HUES64 (cell line): Measurements from ENCODE around the gene CLSTN2.

Source experiments
- H3K27ac ChIP-seq: 2 replicates; pipeline ENCODE4 v1.7.0; 2013; ENCODE audit warnings: low read depth, low read length, inconsistent platforms
- H3K27me3 ChIP-seq: 2 replicates; pipeline ENCODE4 v1.6.1; 2013; ENCODE audit warnings: mild to moderate bottlenecking, low read length; ENCODE audit not compliant: insufficient read depth
- H3K36me3 ChIP-seq: 2 replicates; pipeline ENCODE4 v1.6.1; 2013; ENCODE audit warnings: mild to moderate bottlenecking, low read length; ENCODE audit not compliant: insufficient read depth
- H3K4me1 ChIP-seq: 2 replicates; pipeline ENCODE4 v1.6.1; 2013; ENCODE audit warnings: mild to moderate bottlenecking, low read length, moderate library complexity; ENCODE audit not compliant: insufficient read depth
- H3K4me3 ChIP-seq: 2 replicates; pipeline ENCODE4 v1.5.1; 2013; ENCODE audit warnings: mild to moderate bottlenecking, low read length, moderate library complexity
- H3K9ac ChIP-seq: 2 replicates; pipeline ENCODE4 v1.6.1; 2013; ENCODE audit warnings: mild to moderate bottlenecking, low read depth, low read length
- H3K9me3 ChIP-seq: 2 replicates; pipeline ENCODE4 v1.6.1; 2013; ENCODE audit warnings: low read depth, low read length; ENCODE audit not compliant: insufficient read depth
- WGBS: fragments of 150-250, 120-280 bp; methylation state at CpG from one replicate; pipeline ENCODE4 v1.1.7; 2013; ENCODE audit warnings: missing lambda C conversion rate; 5-methylcytosine and 5-hydroxymethylcytosine counted together

CLSTN2 gene

DNA sequence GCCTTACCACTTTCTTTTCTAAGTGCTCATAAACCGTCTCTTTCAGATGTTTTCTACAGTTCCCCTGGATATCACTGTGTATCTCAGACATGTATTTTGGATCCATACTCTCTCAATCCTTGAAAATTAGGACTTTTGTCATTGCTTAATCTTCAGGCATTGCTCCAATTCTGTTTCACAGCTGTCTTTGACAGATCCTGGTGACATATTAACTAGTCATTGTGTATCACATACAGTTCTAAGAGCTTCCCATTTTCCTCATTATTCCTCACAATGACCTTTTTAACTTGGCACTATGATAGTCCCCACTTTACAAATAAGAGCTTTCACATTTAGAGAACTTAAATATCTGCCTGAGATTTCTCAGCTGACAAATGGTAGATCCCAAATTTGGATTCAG is 151.7 kb downstream of the CLSTN2 start:
- Histone ChIP-seq H3K9me3 (peaks cover 18% of the 10 kb centered on the region), H3K36me3 (no peaks in the 10 kb centered on the region), H3K4me3 (no peak overlapping the region), H3K27ac (no peak overlapping the region), H3K9ac (no peak overlapping the region), H3K4me1 (no peaks in the 10 kb centered on the region), H3K27me3 (no peaks in the 10 kb centered on the region)
- 95% methylated on average over 1 of the region's 1 CpG for whole genome bisulfite sequencing

GRCh38 chr3:140088058-140088457 is 153.1 kb downstream of the CLSTN2 start:
- Histone ChIP-seq H3K4me1 (no peaks in the 10 kb centered on the region), H3K9me3 (peaks cover 18% of the 10 kb centered on the region), H3K9ac (no peak overlapping the region), H3K36me3 (no peaks in the 10 kb centered on the region), H3K4me3 (no peak overlapping the region), H3K27ac (no peak overlapping the region), H3K27me3 (no peaks in the 10 kb centered on the region)
- 94% methylated on average over 3 of the region's 3 CpGs for WGBS

DNA sequence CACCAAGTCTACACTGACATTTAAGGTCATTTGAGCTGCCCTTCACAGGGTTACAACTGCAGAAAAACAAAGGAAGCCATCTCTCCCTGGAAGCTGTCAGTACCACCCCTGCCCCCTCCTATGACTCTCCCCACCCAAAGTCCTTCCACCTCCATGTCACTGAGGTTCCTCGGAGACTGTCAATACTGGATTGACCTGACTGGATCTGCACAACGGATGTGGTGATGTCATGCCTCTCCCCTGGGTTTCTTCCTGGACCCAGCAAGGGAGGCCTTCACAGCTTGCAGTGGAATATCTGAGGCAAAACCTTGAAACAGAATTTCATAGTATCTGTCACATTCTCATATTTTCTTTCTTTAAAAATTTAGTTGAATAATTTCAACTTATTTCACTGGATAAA is 153.5 kb downstream of the CLSTN2 start:
- Histone ChIP-seq H3K9ac (no peak overlapping the region), H3K27ac (no peak overlapping the region), H3K4me1 (no peaks in the 10 kb centered on the region), H3K36me3 (no peaks in the 10 kb centered on the region), H3K4me3 (no peak overlapping the region), H3K9me3 (peaks cover 18% of the 10 kb centered on the region), H3K27me3 (no peaks in the 10 kb centered on the region)
- 95% methylated on average over 2 of the region's 2 CpGs for WGBS

DNA sequence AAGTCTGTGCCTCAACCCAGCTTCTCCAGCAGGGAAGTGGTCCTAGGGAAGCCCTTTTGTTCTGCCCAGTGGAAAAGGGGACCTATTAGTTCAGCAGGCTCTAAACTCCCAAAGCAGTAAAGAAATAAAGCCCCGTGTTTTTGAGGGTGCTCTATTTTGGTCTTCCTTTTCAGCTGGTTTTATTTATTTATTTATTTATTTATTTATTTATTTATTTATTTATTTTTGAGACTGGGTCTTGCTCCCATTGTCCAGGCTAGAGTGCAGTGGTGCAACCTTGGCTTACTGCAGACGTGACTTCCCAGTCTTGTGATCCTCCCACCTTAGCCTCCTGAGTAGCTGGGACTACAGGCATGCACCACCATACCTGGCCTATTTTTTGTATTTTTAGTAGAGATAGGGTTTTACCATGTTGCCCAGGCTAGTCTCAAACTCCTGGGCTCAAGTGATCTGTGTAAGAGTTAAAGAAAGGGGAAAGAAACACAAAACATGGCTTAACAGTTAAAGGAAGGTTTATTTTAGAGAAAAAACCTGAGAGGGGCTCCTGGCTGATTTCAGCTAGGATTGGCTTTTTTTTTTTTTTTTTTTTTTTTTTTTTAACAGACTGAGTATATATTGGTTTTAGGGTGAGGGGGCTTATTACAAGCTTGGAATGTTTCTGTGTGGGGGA is 154.6 kb downstream of the CLSTN2 start:
- Histone ChIP-seq H3K9me3 (peaks cover 18% of the 10 kb centered on the region), H3K27ac (no peak overlapping the region), H3K4me1 (no peaks in the 10 kb centered on the region), H3K4me3 (no peak overlapping the region), H3K27me3 (no peaks in the 10 kb centered on the region), H3K9ac (no peak overlapping the region), H3K36me3 (no peaks in the 10 kb centered on the region)
- 100% methylated on average over 2 of the region's 2 CpGs for WGBS

- Histone ChIP-seq H3K27ac (no peak overlapping the region), H3K9ac (no peak overlapping the region), H3K4me1 (no peaks in the 10 kb centered on the region), H3K9me3 (peaks cover 18% of the 10 kb centered on the region), H3K4me3 (no peak overlapping the region), H3K27me3 (no peaks in the 10 kb centered on the region), H3K36me3 (no peaks in the 10 kb centered on the region)
- 94% methylated on average over 3 of the region's 3 CpGs for WGBS
Observed at GRCh38 chr3:140091143-140091542, 156.2 kb downstream of the CLSTN2 start.

- H3K27me3 ChIP-seq = no peaks in the 10 kb centered on the region
- H3K27ac ChIP-seq = no peak overlapping the region
- H3K4me3 ChIP-seq = no peak overlapping the region
- no peak overlapping the region for H3K9ac ChIP-seq
- peaks cover 15% of the 10 kb centered on the region for H3K9me3 ChIP-seq
- WGBS = 66% methylated on average over 8 of the region's 8 CpGs
- H3K4me1 ChIP-seq = no peaks in the 10 kb centered on the region
- no peaks in the 10 kb centered on the region for H3K36me3 ChIP-seq
Observed at GRCh38 chr3:140092848-140093536, 158.0 kb downstream of the CLSTN2 start.

DNA sequence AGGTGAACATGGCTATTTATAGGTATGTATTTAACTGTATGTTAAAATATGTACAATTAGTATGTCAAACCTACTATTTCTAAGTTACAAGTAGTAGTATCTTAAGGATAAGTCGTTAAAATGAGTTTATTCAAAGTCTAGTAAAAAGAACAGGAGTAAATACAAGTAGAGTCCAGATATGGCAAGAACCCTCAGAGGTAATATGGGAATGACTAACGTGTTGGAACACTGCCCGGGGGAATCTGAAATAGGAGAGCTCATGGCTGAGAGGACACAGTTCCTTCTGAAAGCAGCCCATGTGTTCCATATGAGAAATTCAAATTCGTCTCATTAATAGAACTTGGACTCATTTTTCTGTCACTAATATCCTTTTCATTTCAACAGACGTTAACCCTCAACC is 158.8 kb downstream of the CLSTN2 start:
- H3K27me3 ChIP-seq = no peaks in the 10 kb centered on the region
- no peaks in the 10 kb centered on the region for H3K36me3 ChIP-seq
- no peak overlapping the region for H3K9ac ChIP-seq
- no peak overlapping the region for H3K27ac ChIP-seq
- H3K4me3 ChIP-seq = no peak overlapping the region
- WGBS = 90% methylated on average over 5 of the region's 5 CpGs
- H3K4me1 ChIP-seq = no peaks in the 10 kb centered on the region
- H3K9me3 ChIP-seq = peaks cover 12% of the 10 kb centered on the region

DNA sequence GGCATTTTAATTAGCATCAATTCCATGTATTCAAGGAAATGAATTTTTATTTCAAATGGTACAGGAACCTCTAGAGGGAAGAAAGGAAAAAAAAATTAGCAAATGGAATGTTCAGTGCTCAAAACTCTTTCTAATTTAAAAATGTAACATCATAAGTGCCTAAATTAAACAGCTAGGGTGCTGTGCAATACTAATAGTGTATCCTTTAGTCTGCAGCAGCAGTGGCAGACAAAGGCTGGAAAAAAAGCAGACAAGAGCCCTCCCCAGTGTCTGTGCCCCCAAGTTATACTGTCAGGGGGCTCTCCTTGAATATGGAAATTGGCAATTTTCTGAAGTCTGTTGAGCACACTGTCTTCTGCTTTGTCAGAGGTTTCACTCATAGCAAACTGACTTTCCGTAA is 159.5 kb downstream of the CLSTN2 start:
- Histone ChIP-seq H3K4me1 (no peaks in the 10 kb centered on the region), H3K4me3 (no peak overlapping the region), H3K27ac (no peak overlapping the region), H3K9ac (no peak overlapping the region), H3K9me3 (peaks cover 5% of the 10 kb centered on the region; the same call in 1 of the 2 replicates), H3K36me3 (no peaks in the 10 kb centered on the region), H3K27me3 (no peaks in the 10 kb centered on the region)
- WGBS = 92% methylated on average over 1 of the region's 1 CpG

- Histone ChIP-seq H3K4me1 (no peaks in the 10 kb centered on the region), H3K9ac (no peak overlapping the region), H3K36me3 (no peaks in the 10 kb centered on the region), H3K4me3 (no peak overlapping the region), H3K27ac (no peak overlapping the region), H3K9me3 (0 out of 2 replicates have a peak, but pooled peaks cover 3% of the 10 kb centered on the region), H3K27me3 (no peaks in the 10 kb centered on the region)
- WGBS = 93% methylated on average over 3 of the region's 3 CpGs
Observed at GRCh38 chr3:140096037-140096436, 161.1 kb downstream of the CLSTN2 start.

DNA sequence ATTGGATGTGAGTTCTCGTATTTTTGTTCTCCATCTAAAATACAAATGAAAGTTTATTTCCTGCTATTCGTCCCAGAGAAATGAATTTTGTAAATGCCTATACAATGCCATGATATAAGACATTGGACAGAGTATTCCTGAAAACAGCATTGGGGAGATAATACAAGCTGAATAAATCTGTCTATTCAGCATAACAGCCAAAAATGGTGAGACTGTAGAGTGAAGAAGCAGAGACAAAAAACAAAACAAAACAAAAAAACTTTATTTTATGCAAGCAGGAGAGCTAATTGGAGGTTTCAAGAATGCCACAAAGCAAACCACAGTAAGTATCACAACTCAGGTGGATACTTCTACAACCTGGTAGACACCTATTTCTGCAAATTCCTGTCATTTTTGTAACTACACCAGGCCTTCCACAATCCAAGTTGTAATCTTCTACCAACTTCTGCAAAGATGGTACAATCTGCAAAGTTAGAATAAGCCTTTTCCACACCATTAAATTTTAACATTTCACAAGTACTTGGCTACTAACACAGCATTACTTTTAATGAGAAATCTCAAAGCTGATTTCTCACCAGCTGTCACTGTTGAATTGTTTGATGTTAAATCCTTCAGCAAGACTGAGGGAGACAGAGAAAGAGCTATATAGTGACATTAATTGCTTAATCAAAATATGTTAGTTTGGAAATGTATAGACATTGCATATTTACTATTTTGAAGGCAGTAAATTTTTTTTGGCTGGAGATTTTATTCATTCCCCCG is 163.1 kb downstream of the CLSTN2 start:
- Histone ChIP-seq H3K4me3 (no peak overlapping the region), H3K36me3 (no peaks in the 10 kb centered on the region), H3K27ac (no peak overlapping the region), H3K9me3 (no peaks in the 10 kb centered on the region), H3K27me3 (no peaks in the 10 kb centered on the region), H3K4me1 (no peaks in the 10 kb centered on the region), H3K9ac (no peak overlapping the region)
- WGBS = 100% methylated on average over 1 of the region's 3 CpGs

DNA sequence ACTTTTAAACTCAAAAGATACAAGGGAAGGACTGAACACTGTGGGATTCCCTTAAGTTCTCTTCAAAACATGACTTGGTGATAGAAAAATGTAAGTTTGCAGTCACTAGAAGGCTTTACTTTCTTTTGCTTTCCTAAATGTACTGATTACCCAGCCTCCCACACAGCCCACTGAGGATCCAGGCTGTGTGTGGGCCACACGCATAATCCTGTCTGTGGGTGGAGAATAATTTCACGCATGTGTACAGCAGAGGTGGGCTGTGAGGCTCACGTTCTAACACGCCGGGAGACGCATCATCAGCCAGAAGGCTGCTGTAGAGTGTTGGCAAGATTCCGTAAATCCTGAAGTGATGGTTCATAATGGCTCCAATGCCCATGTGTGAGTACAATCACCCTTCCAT is 165.5 kb downstream of the CLSTN2 start:
- no peaks in the 10 kb centered on the region for H3K36me3 ChIP-seq
- H3K4me1 ChIP-seq = no peaks in the 10 kb centered on the region
- H3K27ac ChIP-seq = no peak overlapping the region
- H3K4me3 ChIP-seq = no peak overlapping the region
- H3K9ac ChIP-seq = no peak overlapping the region
- no peaks in the 10 kb centered on the region for H3K9me3 ChIP-seq
- H3K27me3 ChIP-seq = no peaks in the 10 kb centered on the region
- 97% methylated on average over 7 of the region's 7 CpGs for WGBS
